PC-3 (cell line): ENCODE results near the gene TM9SF4.

Experiments used
- EZH2phosphoT487 ChIP-seq: fragments of 300-600 bp; sonication (generic); IDR thresholded peaks from 2 replicates; pipeline ENCODE4 v1.6.1; 2018; ENCODE audit warnings: mild to moderate bottlenecking, antibody characterized with exemption, low read length, borderline replicate concordance
- TF ChIP-seq, protein P1 (sequence below): fragments of 300-600 bp; sonication (generic); conservative IDR thresholded peaks from 2 replicates; pipeline ENCODE4 v1.5.1; 2017; ENCODE audit warnings: antibody characterized with exemption, low read depth, mild to moderate bottlenecking, low read length

DNA sequence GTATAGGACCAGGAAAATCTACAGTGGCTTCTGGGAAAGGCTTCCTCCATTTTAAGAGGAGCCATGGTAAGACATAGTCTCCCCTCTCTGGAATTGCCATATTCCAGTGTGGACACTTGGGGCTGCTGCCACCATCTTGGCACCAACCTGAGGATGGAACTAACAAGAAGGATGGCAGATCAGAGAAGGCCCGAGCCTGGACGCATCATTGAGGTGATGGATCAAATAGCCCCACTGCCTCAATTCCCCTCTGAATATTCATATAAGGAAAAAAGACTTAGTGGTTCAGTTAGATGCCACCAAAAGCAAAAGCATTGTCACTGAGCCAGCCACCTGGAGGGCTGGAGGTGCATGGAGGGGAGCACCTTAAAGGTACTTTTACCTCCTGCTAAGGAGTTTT is 72.1 kb downstream of the TM9SF4 start:
- TF ChIP-seq, protein P1, sequence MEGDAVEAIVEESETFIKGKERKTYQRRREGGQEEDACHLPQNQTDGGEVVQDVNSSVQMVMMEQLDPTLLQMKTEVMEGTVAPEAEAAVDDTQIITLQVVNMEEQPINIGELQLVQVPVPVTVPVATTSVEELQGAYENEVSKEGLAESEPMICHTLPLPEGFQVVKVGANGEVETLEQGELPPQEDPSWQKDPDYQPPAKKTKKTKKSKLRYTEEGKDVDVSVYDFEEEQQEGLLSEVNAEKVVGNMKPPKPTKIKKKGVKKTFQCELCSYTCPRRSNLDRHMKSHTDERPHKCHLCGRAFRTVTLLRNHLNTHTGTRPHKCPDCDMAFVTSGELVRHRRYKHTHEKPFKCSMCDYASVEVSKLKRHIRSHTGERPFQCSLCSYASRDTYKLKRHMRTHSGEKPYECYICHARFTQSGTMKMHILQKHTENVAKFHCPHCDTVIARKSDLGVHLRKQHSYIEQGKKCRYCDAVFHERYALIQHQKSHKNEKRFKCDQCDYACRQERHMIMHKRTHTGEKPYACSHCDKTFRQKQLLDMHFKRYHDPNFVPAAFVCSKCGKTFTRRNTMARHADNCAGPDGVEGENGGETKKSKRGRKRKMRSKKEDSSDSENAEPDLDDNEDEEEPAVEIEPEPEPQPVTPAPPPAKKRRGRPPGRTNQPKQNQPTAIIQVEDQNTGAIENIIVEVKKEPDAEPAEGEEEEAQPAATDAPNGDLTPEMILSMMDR, result no peak
- TF ChIP-seq EZH2phosphoT487, result no peak
